Measurements from ENCODE around the gene SCGN. TPM values are rescaled to one million over a fixed set of nuclear protein-coding genes. Genes with fewer than 3 reads are reported as not detected.

Gene SCGN
- total RNA-seq, 6 donors from 2014 or later, result 0.24 TPM; not detected in 5

DNA sequence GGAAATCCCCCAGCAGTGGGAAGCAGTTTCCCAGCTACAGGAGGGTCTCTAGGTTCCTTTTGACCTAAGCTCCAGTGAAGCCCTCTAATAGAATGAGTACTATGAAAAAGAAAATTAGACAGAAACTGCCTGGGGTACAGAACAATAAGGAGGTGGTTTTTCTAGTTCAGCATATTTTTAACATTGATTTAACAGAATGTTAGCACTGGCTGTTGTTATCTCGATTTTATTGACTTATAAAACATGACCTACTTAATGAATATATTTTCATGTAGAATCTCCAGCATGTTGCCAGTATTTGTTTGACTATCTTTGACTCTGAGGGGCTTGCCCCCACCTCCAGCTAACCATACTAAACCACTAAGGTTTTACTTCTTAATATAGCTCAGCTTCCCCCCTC is 19.6 kb downstream of the SCGN start:
- Histone ChIP-seq H3K27ac (no peak overlapping the region), H3K9me3 (no peaks in the 10 kb centered on the region), H3K4me1 (no peaks in the 10 kb centered on the region)

DNA sequence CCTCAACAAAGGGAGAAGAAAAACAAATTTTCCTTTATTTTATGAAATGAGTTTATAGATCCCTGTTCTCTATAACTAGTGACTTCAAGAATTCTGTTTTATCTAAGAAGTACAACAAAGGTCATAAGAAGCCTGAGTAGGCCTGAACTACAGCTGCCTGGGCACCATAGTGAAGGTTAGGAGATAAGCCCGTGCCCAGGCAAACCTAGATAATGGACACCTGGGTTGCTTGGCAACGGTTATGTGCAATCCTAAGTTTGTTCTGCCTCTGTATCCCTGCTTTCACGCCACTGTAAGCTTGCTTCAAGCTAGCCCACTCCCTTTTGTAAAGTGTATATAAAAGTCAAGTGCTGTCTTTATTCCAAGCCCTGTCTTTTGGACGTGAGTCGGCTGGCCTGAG is 23.2 kb downstream of the SCGN start:
- H3K4me3 ChIP-seq, result no peak overlapping the region
- no peaks in the 10 kb centered on the region for H3K4me1 ChIP-seq
- no peaks in the 10 kb centered on the region for H3K36me3 ChIP-seq
- H3K27ac ChIP-seq, result no peak overlapping the region
- H3K9me3 ChIP-seq, result no peaks in the 10 kb centered on the region
- no peak for DNase-seq
- H3K27me3 ChIP-seq, result no peaks in the 10 kb centered on the region
- no peak for ATAC-seq (ENCODE audit: low FRiP score in 2 of 2)
- 70 to 82% methylated on average over 5 of the region's 5 CpGs for WGBS, 2 donors
- TF ChIP-seq POLR2A (IDR thresholded peaks at IDR 0.05) (no peak), POLR2AphosphoS5 (IDR thresholded peaks at IDR 0.05) (no peak), EP300 (IDR thresholded peaks at IDR 0.05) (no peak)
- TF ChIP-seq, protein P1, sequence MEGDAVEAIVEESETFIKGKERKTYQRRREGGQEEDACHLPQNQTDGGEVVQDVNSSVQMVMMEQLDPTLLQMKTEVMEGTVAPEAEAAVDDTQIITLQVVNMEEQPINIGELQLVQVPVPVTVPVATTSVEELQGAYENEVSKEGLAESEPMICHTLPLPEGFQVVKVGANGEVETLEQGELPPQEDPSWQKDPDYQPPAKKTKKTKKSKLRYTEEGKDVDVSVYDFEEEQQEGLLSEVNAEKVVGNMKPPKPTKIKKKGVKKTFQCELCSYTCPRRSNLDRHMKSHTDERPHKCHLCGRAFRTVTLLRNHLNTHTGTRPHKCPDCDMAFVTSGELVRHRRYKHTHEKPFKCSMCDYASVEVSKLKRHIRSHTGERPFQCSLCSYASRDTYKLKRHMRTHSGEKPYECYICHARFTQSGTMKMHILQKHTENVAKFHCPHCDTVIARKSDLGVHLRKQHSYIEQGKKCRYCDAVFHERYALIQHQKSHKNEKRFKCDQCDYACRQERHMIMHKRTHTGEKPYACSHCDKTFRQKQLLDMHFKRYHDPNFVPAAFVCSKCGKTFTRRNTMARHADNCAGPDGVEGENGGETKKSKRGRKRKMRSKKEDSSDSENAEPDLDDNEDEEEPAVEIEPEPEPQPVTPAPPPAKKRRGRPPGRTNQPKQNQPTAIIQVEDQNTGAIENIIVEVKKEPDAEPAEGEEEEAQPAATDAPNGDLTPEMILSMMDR (IDR thresholded peaks at IDR 0.05), result no peak

More for the DNA sequence above, 19.6 kb downstream of the SCGN start:
- TF ChIP-seq POLR2A (IDR thresholded peaks at IDR 0.05), result no peak
- TF ChIP-seq POLR2AphosphoS5 (IDR thresholded peaks at IDR 0.05), result no peak
- TF ChIP-seq, protein P1 (IDR thresholded peaks at IDR 0.05), result no peak
- TF ChIP-seq EP300 (IDR thresholded peaks at IDR 0.05), result no peak
- WGBS, 2 donors, result 38 to 49% methylated on average over 1 of the region's 1 CpG
- Histone ChIP-seq H3K27me3 (no peaks in the 10 kb centered on the region), H3K36me3 (no peaks in the 10 kb centered on the region), H3K4me3 (no peak overlapping the region)
- DNase-seq (no peak), ATAC-seq (ENCODE audit: low FRiP score in 2 of 2) (no peak)

DNA sequence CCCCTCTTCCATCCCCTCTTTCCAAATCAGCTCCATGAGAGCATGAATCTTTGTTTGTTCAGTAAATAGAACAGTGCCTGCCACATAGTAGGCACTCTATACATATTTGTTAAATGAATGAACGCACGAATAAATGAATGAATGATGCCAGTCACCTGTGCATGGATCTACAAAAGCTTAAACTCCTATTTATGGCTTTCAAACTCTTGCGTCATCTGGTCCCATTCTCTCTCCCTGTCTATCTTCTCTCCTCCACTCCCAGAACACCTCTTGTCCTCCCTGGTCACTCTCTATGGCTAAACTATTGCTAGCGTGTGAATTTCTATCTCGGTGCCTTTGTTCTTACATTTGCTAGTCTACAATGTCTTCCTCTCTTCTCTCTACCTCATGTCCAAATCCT is 24.8 kb downstream of the SCGN start:
- H3K27me3 ChIP-seq, result no peaks in the 10 kb centered on the region
- no peak overlapping the region for H3K4me3 ChIP-seq
- ATAC-seq (ENCODE audit: low FRiP score in 2 of 2) (no peak), DNase-seq (no peak)
- TF ChIP-seq POLR2AphosphoS5 (IDR thresholded peaks at IDR 0.05) (no peak), POLR2A (IDR thresholded peaks at IDR 0.05) (no peak), EP300 (IDR thresholded peaks at IDR 0.05) (no peak)
- TF ChIP-seq, protein P1 (IDR thresholded peaks at IDR 0.05), result no peak
- no peaks in the 10 kb centered on the region for H3K36me3 ChIP-seq
- H3K9me3 ChIP-seq, result no peaks in the 10 kb centered on the region
- H3K4me1 ChIP-seq, result no peaks in the 10 kb centered on the region
- H3K27ac ChIP-seq, result no peak overlapping the region
- 70 to 72% methylated on average over 5 of the region's 5 CpGs for WGBS, 2 donors

DNA sequence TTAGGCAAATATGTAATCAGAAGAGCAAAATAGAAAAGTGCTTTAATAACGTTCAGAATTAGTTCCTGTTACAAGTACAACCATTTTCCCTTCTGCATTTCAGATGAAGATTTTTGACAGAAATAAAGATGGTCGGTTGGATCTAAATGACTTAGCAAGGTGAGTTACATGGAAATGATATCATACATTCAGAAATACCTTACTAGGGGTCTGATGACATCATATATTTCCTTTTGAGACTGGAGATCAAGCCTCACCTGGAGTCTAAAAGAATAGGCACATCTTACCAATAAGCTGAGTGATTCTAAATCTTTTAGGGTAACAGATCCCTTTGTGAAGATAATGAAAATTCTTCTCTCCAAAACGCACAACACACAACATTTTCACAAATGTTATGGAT is 29.8 kb downstream of the SCGN start:
- TF ChIP-seq POLR2AphosphoS5 (IDR thresholded peaks at IDR 0.05) (no peak), POLR2A (IDR thresholded peaks at IDR 0.05) (no peak)
- no peaks in the 10 kb centered on the region for H3K4me1 ChIP-seq
- DNase-seq, result no peak
- no peak for ATAC-seq (ENCODE audit: low FRiP score in 2 of 2)
- 70 to 75% methylated on average over 3 of the region's 3 CpGs for WGBS, 2 donors
- no peak overlapping the region for H3K27ac ChIP-seq
- H3K9me3 ChIP-seq, result no peaks in the 10 kb centered on the region
- H3K27me3 ChIP-seq, result no peaks in the 10 kb centered on the region
- H3K4me3 ChIP-seq, result no peak overlapping the region
- H3K36me3 ChIP-seq, result no peaks in the 10 kb centered on the region

DNA sequence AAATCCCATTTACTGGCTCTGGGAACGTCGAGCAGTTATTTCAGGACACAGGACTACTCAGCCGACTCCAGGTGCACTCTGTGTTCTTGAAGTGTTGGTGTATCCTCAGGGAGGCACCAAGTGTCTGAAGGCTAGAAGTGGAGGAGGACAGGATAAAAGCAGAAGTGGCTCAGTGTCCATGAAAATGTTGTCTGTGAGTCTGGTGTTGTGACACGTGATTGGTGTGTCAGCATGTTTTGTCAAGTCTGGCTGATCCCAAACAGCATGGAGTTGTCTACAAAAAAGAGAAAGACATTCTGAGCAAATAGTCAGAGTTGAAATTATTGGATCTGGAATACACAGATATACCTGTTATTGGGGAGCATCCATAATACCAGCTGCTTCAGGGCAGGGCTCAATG is 30.3 kb downstream of the SCGN start:
- WGBS, 2 donors, result 56 to 68% methylated on average over 4 of the region's 4 CpGs

More for the DNA sequence above, 30.3 kb downstream of the SCGN start:
- Histone ChIP-seq H3K4me3 (no peak overlapping the region), H3K27me3 (no peaks in the 10 kb centered on the region), H3K36me3 (no peaks in the 10 kb centered on the region), H3K27ac (no peak overlapping the region), H3K4me1 (no peaks in the 10 kb centered on the region), H3K9me3 (no peaks in the 10 kb centered on the region)
- TF ChIP-seq EP300 (IDR thresholded peaks at IDR 0.05) (no peak), POLR2A (IDR thresholded peaks at IDR 0.05) (no peak), POLR2AphosphoS5 (IDR thresholded peaks at IDR 0.05) (no peak)
- TF ChIP-seq, protein P1 (IDR thresholded peaks at IDR 0.05), result no peak
- DNase-seq, result no peak
- no peak for ATAC-seq (ENCODE audit: low FRiP score in 2 of 2)

All from upper lobe of left lung (tissue), 6 donors.